T-cell (primary cell): Measurements from ENCODE around the gene CAMSAP3. TPM values are rescaled to one million over a fixed set of nuclear protein-coding genes. Genes with fewer than 3 reads are reported as not detected.

ENCODE experiments used
- ATAC-seq, 4 experiments: fragments of 200-7000 bp in 3 of 4; fragments of 150-1000 bp in 1 of 4; cut with Tn5 transposase; replicated peaks in 1 of 4; 1 replicate in 3 of 4; 2 replicates in 1 of 4; pipeline ENCODE4 v1.10.0; 2021; ENCODE audit warnings: moderate library complexity in 3 of 4, mild to moderate bottlenecking in 2 of 4, moderate number of reproducible peaks in 1 of 4
- CTCF ChIA-PET, 2 donors: fragments of 300-600 bp; sonication (Branson Sonifier 250); formaldehyde crosslinking; loops; one replicate each; lab custom pipeline; 2022; ENCODE audit warnings: antibody characterized with exemption in 2 of 2; lab: Charles Lee
- POLR2A ChIA-PET, 2 donors: fragments of 300-600 bp; sonication (Branson Sonifier 250); formaldehyde crosslinking; loops; one replicate each; lab custom pipeline; 2022; ENCODE audit warnings: antibody characterized with exemption in 2 of 2; lab: Charles Lee
- DNase-seq, 35 experiments: peaks; one replicate each; pipeline versions ENCODE4 v3.0.0 to v3.0.0-alpha.2; 2013 to 2023
- H3K27ac ChIP-seq: one replicate; pipeline ENCODE4 v1.5.1; 2013; ENCODE audit warnings: low read length
- H3K27me3 ChIP-seq, 2 experiments: replicated peaks in 1 of 2; 1 replicate in 1 of 2; 2 replicates in 1 of 2; pipeline versions ENCODE4 v1.6.1 to v1.7.0; 2013; ENCODE audit warnings: low read length in 1 of 2, mixed read lengths in 1 of 2; ENCODE audit not compliant: control insufficient read depth in 2 of 2, insufficient read depth in 2 of 2; ENCODE audit errors: extremely low read depth in 1 of 2
- H3K36me3 ChIP-seq, 2 donors: 1 replicate in 1 of 2; 2 replicates in 1 of 2; pipeline versions ENCODE4 v1.6.1 to v1.7.0; 2013; ENCODE audit warnings: low read length in 1 of 2; ENCODE audit not compliant: control insufficient read depth in 2 of 2, insufficient read depth in 1 of 2; ENCODE audit errors: extremely low read depth in 1 of 2
- H3K4me1 ChIP-seq, 2 experiments: 1 replicate in 1 of 2; 2 replicates in 1 of 2; pipeline versions ENCODE4 v1.6.1 to v1.7.0; 2013; ENCODE audit warnings: low read length in 2 of 2, mixed read lengths in 1 of 2; ENCODE audit not compliant: insufficient read depth in 2 of 2, control insufficient read depth in 1 of 2; ENCODE audit errors: extremely low read depth in 1 of 2
- H3K4me3 ChIP-seq, 2 donors: 1 replicate in 1 of 2; 2 replicates in 1 of 2; pipeline versions ENCODE4 v1.5.1 to v1.7.0; 2013; ENCODE audit warnings: mild to moderate bottlenecking in 2 of 2, low read length in 1 of 2, moderate library complexity in 1 of 2; ENCODE audit not compliant: control insufficient read depth in 1 of 2; ENCODE audit errors: extremely low read depth in 1 of 2
- H3K9me3 ChIP-seq: 2 replicates; pipeline ENCODE4 v1.7.0; 2013
- H3K27ac Mint-ChIP-seq, 2 donors: one replicate each; pipeline ENCODE4 v1.8.0; 2020 to 2021; ENCODE audit warnings: mild to moderate bottlenecking in 2 of 2, mixed read lengths in 2 of 2
- H3K27me3 Mint-ChIP-seq, 2 donors: one replicate each; pipeline ENCODE4 v1.8.0; 2021 to 2022; ENCODE audit warnings: mixed read lengths in 2 of 2
- H3K36me3 Mint-ChIP-seq: one replicate; pipeline ENCODE4 v1.8.0; 2021; ENCODE audit warnings: mixed read lengths
- H3K4me1 Mint-ChIP-seq, 3 donors: one replicate each; pipeline ENCODE4 v1.8.0; 2020 to 2022; ENCODE audit warnings: mixed read lengths in 3 of 3, mild to moderate bottlenecking in 1 of 3
- H3K4me3 Mint-ChIP-seq, 3 donors: one replicate each; pipeline ENCODE4 v1.8.0; 2020 to 2022; ENCODE audit warnings: mild to moderate bottlenecking in 3 of 3, mixed read lengths in 3 of 3, moderate library complexity in 3 of 3
- H3K9me3 Mint-ChIP-seq, 3 donors: one replicate each; pipeline ENCODE4 v1.8.0; 2020 to 2022; ENCODE audit warnings: mixed read lengths in 3 of 3
- WGBS: methylation state at CpG from one replicate; pipeline ENCODE4 v1.1.5; 2013; ENCODE audit warnings: missing lambda C conversion rate; ENCODE audit not compliant: insufficient coverage; 5-methylcytosine and 5-hydroxymethylcytosine counted together
- total RNA-seq, 35 experiments: library from RNA in 6 of 35; stranded (reverse) in 6 of 35; fragments of 120-200 nt in 1 of 35; gene quantifications; one replicate each; pipeline versions ENCODE4 v1.2.1 to v1.2.4 and lab custom pipeline; 2013 to 2026

Gene CAMSAP3
- total RNA-seq, 5 donors from 2014 or later (not counting 1 experiment from before 2014, with no cell fraction given): 0.47 to 1.3 (median 0.51) TPM

GRCh38 chr19:7665076-7665475 lies 69.4 kb downstream of the CAMSAP3 start:
- no peak overlapping the region for H3K27ac Mint-ChIP-seq
- POLR2A ChIA-PET: no interaction called here
- Histone ChIP-seq H3K9me3 (no peaks in the 10 kb centered on the region), H3K4me3 (no peak overlapping the region), H3K27ac (no peak overlapping the region), H3K27me3 (peaks cover 0 to 16% of the 10 kb centered on the region in 2 experiments), H3K4me1 (peaks cover 2 to 13% of the 10 kb centered on the region in 2 experiments), H3K36me3 (no peaks in the 10 kb centered on the region)
- DNase-seq: no peak
- H3K9me3 Mint-ChIP-seq: no peaks in the 10 kb centered on the region
- 100% methylated on average over 1 of the region's 4 CpGs for WGBS
- CTCF ChIA-PET: no interaction called here
- H3K27me3 Mint-ChIP-seq: peaks cover 13 to 14% of the 10 kb centered on the region in 2 donors
- H3K36me3 Mint-ChIP-seq: no peaks in the 10 kb centered on the region
- H3K4me3 Mint-ChIP-seq: no peak overlapping the region
- peaks cover 8 to 13% (median 11%) of the 10 kb centered on the region in 3 donors for H3K4me1 Mint-ChIP-seq
- ATAC-seq: no peak

Other genes starting within 250 kb of the CAMSAP3 start
- gene ARHGEF18, start 246.9 kb upstream of the CAMSAP3 start, total RNA-seq: 100 to 1,000 TPM; 111 to 145 (median 126) TPM
- 1 to 10 TPM in 1 of 5 donors, under 1 TPM in 3, not detected in 1; 0.35 to 1.1 (median 0.67) TPM for gene PEX11G, start 106.8 kb upstream of the CAMSAP3 start, total RNA-seq
- 10 to 100 TPM in 1 of 5 donors, 1 to 10 TPM in 4; 4.3 to 10.3 (median 8.5) TPM for gene ZNF358, start 79.8 kb upstream of the CAMSAP3 start, total RNA-seq
- 10 to 100 TPM; 13.0 to 16.7 (median 15.3) TPM for gene MCOLN1, start 73.2 kb upstream of the CAMSAP3 start, total RNA-seq
- gene PNPLA6, start 60.1 kb upstream of the CAMSAP3 start, total RNA-seq: 100 to 1,000 TPM in 3 of 5 donors, 10 to 100 TPM in 2; 88.4 to 158 (median 125) TPM
- 10 to 100 TPM; 59.9 to 82.6 (median 78.1) TPM for gene XAB2, start 33.7 kb downstream of the CAMSAP3 start, total RNA-seq
- 100 to 1,000 TPM; 105 to 139 (median 110) TPM for gene PET100, start 33.9 kb downstream of the CAMSAP3 start, total RNA-seq
- 1 to 10 TPM; 1.6 to 8.9 (median 5.9) TPM for gene PCP2, start 37.9 kb downstream of the CAMSAP3 start, total RNA-seq
- gene STXBP2, start 41.2 kb downstream of the CAMSAP3 start, total RNA-seq: 100 to 1,000 TPM; 185 to 229 (median 228) TPM
- gene RETN, start 73.2 kb downstream of the CAMSAP3 start, total RNA-seq: 1 to 10 TPM in 1 of 5 donors, not detected in 4; 1.6 TPM
- under 1 TPM in 1 of 5 donors, not detected in 4; 0.26 TPM for gene MCEMP1, start 81.2 kb downstream of the CAMSAP3 start, total RNA-seq
- gene TRAPPC5, start 85.0 kb downstream of the CAMSAP3 start, total RNA-seq: 10 to 100 TPM; 39.2 to 75.3 (median 69.4) TPM
- 1 to 10 TPM in 3 of 5 donors, under 1 TPM in 2; 0.90 to 2.5 (median 1.2) TPM for gene FCER2, start 106.3 kb downstream of the CAMSAP3 start, total RNA-seq
- gene CLEC4G, start 136.2 kb downstream of the CAMSAP3 start, total RNA-seq: not detected
- under 1 TPM in 1 of 5 donors, not detected in 4; 0.07 TPM for gene CD209, start 151.7 kb downstream of the CAMSAP3 start, total RNA-seq
- under 1 TPM in 2 of 5 donors, not detected in 3; 0.20 to 0.30 TPM for gene CLEC4M, start 167.4 kb downstream of the CAMSAP3 start, total RNA-seq
- 10 to 100 TPM in 4 of 5 donors, 1 to 10 TPM in 1; 9.6 to 15.1 (median 13.7) TPM for gene EVI5L, start 234.4 kb downstream of the CAMSAP3 start, total RNA-seq